ENCODE results near the gene VIPR1.
"Not testable (repeated sequence)": the region's sequence is repeated elsewhere in the genome, so short reads cannot be mapped to it uniquely, and the experiment has no call there.

The VIPR1 gene

DNA sequence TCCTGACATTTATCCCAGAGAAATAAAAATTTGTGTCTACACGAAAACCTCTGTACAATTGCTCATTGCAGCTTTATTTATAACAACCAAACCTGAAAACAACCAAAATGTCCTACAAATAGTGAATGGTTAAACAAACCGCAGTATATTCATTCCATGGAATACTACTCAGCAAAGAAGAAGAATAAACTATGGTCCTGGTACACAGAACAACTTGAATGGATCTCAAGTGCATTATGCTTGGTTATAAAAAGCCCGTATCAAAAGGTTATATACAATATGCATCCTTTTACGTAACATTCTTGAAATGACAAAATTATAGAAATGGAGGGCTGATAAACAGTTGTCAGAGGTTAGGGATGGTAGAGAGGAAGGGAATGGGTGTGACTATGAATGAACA is 75.6 kb downstream of the VIPR1 start:
- no peak for DNase-seq (ENCODE audit: low read depth in 3 of 3)

DNA sequence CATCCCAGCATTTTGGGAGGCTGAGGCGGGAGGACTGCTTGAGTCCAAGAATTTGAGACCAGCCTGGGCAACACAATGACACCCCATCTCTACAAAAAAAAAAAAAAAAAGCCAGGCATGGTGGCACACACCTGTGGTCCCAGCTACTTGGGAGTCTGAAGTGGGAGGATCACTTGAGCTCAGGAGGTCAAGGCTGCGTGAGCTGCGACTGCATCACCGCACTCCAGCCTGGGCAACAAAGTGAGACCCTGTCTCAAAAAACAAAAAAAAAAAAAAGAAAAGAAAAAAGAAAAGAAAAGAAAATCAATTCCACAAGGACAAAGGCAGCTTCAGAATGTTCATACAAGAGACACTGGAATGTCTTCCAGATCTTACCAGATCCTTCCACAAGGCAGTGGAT is 76.9 kb downstream of the VIPR1 start:
- DNase-seq (ENCODE audit: low read depth in 3 of 3) = not testable (repeated sequence)

DNA sequence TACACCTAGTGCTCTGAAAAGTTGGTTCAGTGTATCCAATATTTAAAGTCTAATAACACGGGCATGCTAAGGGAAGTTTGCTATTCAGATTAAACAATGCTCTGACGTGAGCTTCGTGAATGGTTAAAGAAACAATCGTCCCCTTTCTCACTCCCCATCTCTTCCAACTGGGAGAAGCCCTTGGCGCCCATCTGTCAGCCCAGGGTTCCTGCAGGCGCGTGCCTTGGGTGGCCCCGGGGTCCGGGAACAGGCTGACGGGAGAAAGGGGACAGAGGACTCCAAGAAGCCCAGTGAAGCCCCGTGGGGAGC is 78.9 kb downstream of the VIPR1 start:
- no peak for DNase-seq (ENCODE audit: low read depth in 3 of 3)

DNA sequence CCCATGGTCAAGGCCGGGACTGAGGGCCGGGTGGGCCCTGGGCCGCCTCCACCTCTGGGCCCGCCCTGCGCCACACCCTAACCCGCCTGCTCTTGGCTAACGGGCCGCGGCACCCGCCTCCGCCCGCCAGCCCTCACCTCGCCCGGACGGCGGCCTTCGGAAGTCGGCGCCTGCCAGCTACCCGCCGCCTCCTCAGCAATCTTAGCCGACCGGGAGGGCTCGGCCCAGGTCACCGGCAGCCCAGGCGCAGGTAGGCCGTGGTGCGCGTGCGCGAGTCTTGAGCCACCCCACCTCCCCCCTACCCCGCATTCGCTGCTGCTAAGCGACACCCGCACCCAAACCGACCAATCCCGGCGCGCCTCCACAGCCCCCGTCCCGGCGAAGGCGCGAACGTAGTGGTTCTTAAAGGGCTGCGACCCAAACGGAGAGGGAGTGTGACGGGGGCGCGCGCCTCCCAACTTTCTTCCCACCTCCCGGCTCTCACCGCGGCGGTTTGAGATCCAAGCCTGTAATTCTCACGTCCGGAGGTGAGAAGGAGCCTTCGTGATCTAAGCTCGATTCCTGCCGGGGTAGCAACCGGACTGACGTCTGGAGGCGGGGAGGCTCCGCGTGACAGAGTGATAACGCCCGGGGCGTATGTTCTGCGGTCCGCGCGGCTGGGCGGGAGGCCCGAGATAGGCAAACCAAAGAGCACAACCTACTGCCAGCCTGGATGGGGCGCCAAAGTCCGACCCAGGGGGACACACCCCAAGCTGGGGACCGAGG is 79.4 kb downstream of the VIPR1 start, which contains the start of gene SEC22C:
TSS of gene SEC22C (minus strand) at position 259 of the 765 bp plus-strand sequence. CDS start 12,921 bp downstream, outside the sequence.
- peak; percentile 89 to 92 (median 89) for DNase-seq (ENCODE audit: low read depth in 3 of 3)

DNA sequence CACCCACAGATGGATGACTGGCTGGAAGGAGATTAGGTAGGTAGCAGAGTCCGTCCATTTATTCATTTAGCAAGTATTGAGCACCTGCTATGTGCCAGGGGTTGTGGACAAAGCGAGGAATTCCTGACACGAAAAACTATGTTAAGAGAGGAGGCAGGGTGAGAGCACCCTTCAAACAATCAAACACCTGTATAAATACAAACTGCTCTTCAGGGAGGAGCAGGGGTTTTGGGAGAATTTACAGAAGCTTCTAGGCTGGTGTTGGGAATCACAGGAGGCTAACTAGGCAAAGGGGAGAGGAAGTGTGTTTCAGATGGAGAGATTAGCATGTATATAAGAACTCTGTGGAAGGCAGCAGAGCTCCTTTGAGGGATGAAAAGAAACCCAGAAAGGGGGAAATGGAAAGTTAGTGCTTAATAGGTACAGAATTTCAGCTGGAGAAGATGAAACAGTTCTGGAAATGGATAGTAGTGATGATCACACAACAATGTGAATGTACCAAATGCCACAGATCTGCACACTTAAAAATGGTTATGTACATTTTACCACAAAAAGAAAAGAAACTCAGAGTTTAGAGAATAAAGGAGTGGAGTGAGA is 80.1 kb downstream of the VIPR1 start:
- DNase-seq (ENCODE audit: low read depth in 3 of 3) = no peak
